Fibroblast of lung (primary cell): ENCODE measurements around the gene HECTD4.

Source experiments
- EZH2 ChIP-seq: IDR thresholded peaks from 2 replicates; pipeline ENCODE4 v1.5.1; 2012; ENCODE audit warnings: low read length, control low read depth, mild to moderate bottlenecking; ENCODE audit errors: missing control alignments
- TF ChIP-seq, protein P1 (sequence below), 2 donors: IDR thresholded peaks in 1 of 2; conservative IDR thresholded peaks in 1 of 2; 1 replicate in 1 of 2; 2 replicates in 1 of 2; pipeline ENCODE4 v1.5.1; 2011 to 2012; ENCODE audit warnings: low read length in 2 of 2, control low read depth in 1 of 2, inconsistent platforms in 1 of 2, low read depth in 1 of 2, mild to moderate bottlenecking in 1 of 2

DNA sequence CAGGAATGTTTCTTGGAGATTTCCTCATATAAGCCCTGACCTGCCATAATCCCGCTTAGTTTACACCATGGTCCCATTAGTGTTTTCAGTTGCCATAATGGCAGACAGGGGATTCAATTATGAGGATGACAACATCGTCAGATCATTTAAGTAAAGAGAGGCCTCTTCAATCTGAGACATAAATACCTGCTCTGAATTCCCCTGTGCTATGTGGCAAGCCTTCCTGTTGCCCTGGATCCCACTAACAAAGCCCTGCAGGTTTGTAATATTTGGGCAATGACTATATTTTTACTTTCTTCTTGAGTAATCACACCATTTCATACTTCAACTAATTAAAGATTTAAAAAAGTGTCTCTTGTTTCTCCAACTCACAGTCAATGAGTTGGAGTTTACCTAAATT lies 147.9 kb downstream of the HECTD4 start:
- TF ChIP-seq, protein P1, sequence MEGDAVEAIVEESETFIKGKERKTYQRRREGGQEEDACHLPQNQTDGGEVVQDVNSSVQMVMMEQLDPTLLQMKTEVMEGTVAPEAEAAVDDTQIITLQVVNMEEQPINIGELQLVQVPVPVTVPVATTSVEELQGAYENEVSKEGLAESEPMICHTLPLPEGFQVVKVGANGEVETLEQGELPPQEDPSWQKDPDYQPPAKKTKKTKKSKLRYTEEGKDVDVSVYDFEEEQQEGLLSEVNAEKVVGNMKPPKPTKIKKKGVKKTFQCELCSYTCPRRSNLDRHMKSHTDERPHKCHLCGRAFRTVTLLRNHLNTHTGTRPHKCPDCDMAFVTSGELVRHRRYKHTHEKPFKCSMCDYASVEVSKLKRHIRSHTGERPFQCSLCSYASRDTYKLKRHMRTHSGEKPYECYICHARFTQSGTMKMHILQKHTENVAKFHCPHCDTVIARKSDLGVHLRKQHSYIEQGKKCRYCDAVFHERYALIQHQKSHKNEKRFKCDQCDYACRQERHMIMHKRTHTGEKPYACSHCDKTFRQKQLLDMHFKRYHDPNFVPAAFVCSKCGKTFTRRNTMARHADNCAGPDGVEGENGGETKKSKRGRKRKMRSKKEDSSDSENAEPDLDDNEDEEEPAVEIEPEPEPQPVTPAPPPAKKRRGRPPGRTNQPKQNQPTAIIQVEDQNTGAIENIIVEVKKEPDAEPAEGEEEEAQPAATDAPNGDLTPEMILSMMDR (conservative IDR thresholded peaks at IDR 0.05 in 1 of 2, IDR thresholded peaks at IDR 0.05 in 1 of 2; ENCODE audit: low read depth in 1 of 2, low read length in 2 of 2), result no peak
- no peak for TF ChIP-seq EZH2
